ENCODE measurements around the gene OR52N2.
A peak's percentile ranks its signal among the peaks of the same experiment; 100 is the strongest.

Gene OR52N2

GRCh38 chr11:5808500-5809121 lies at the start of gene OR52N2:
Gene OR52N2, plus strand, starts transcription at chr11:5808924. Its CDS starts 11,412 bp downstream, at chr11:5820336.
- FAIRE-seq = no peak
- DNase-seq (ENCODE audit: low spot score) = peak; percentile 65

- FAIRE-seq (no peak), DNase-seq (ENCODE audit: low spot score) (peak; percentile 8)
Measured at GRCh38 chr11:5767056-5767455, 41.7 kb upstream of the OR52N2 start.

- no peak for DNase-seq (ENCODE audit: low spot score)
- no peak for FAIRE-seq
Measured at GRCh38 chr11:5783255-5783654, 25.5 kb upstream of the OR52N2 start, which contains the start of gene OR52N5. Gene OR52N5, minus strand, starts transcription at chr11:5783355. Its CDS starts 4,721 bp downstream, at chr11:5778634.

- FAIRE-seq (no peak), DNase-seq (ENCODE audit: low spot score) (no peak)
Measured at GRCh38 chr11:5791165-5791564, 17.6 kb upstream of the OR52N2 start, which contains the start of gene OR52N1. Gene OR52N1, minus strand, starts transcription at chr11:5791265. Its CDS starts 2,449 bp downstream, at chr11:5788816.

- FAIRE-seq (no peak), DNase-seq (ENCODE audit: low spot score) (no peak)
Measured at GRCh38 chr11:5796541-5796940, 12.2 kb upstream of the OR52N2 start.

- no peak for DNase-seq (ENCODE audit: low spot score)
Measured at GRCh38 chr11:5803982-5804381, 4.7 kb upstream of the OR52N2 start.

GRCh38 chr11:5807580-5807979 lies 1.1 kb upstream of the OR52N2 start:
- FAIRE-seq = no peak

More at GRCh38 chr11:5803982-5804381, 4.7 kb upstream of the OR52N2 start:
- no peak for FAIRE-seq

GRCh38 chr11:5809122-5809519 lies 397 bp downstream of the OR52N2 start:
- FAIRE-seq (no peak), DNase-seq (ENCODE audit: low spot score) (no peak)

More at GRCh38 chr11:5807580-5807979, 1.1 kb upstream of the OR52N2 start:
- peak; percentile 9 for DNase-seq (ENCODE audit: low spot score)

GRCh38 chr11:5809905-5810795 lies 1.4 kb downstream of the OR52N2 start:
- no peak for DNase-seq (ENCODE audit: low spot score)
- FAIRE-seq = no peak

- DNase-seq (ENCODE audit: low spot score) (no peak), FAIRE-seq (no peak)
Measured at GRCh38 chr11:5815534-5815933, 6.8 kb downstream of the OR52N2 start.

- no peak for FAIRE-seq
- no peak for DNase-seq (ENCODE audit: low spot score)
Measured at GRCh38 chr11:5818245-5818886, 9.6 kb downstream of the OR52N2 start.

- FAIRE-seq (no peak), DNase-seq (ENCODE audit: low spot score) (no peak)
Measured at GRCh38 chr11:5831196-5831829, 22.6 kb downstream of the OR52N2 start.

GRCh38 chr11:5833446-5833845 lies 24.7 kb downstream of the OR52N2 start:
- DNase-seq (ENCODE audit: low spot score) (no peak), FAIRE-seq (no peak)

GRCh38 chr11:5837695-5838094 lies 29.0 kb downstream of the OR52N2 start:
- FAIRE-seq = no peak

GRCh38 chr11:5841797-5842196 lies 33.1 kb downstream of the OR52N2 start, which contains the start of gene OR52E6:
Gene OR52E6, minus strand, starts transcription at chr11:5841897. Its CDS starts 0 bp downstream, at chr11:5841897.
- no peak for FAIRE-seq

More at GRCh38 chr11:5837695-5838094, 29.0 kb downstream of the OR52N2 start:
- no peak for DNase-seq (ENCODE audit: low spot score)

GRCh38 chr11:5846701-5847100 lies 38.0 kb downstream of the OR52N2 start:
- FAIRE-seq (no peak), DNase-seq (ENCODE audit: low spot score) (no peak)

More at GRCh38 chr11:5841797-5842196, 33.1 kb downstream of the OR52N2 start, which contains the start of gene OR52E6:
- DNase-seq (ENCODE audit: low spot score) = no peak

- FAIRE-seq = no peak
- no peak for DNase-seq (ENCODE audit: low spot score)
Measured at GRCh38 chr11:5847711-5848110, 39.0 kb downstream of the OR52N2 start.

GRCh38 chr11:5851002-5851401 lies 42.3 kb downstream of the OR52N2 start:
- FAIRE-seq (no peak), DNase-seq (ENCODE audit: low spot score) (no peak)

GRCh38 chr11:5857590-5857989 lies 48.9 kb downstream of the OR52N2 start, which contains the start of gene OR52E8:
Gene OR52E8, minus strand, starts transcription at chr11:5857690. Its CDS starts 0 bp downstream, at chr11:5857690.
- DNase-seq (ENCODE audit: low spot score) = no peak
- FAIRE-seq = no peak

- no peak for FAIRE-seq
Measured at GRCh38 chr11:5865826-5866225, 57.1 kb downstream of the OR52N2 start.

More at GRCh38 chr11:5865826-5866225, 57.1 kb downstream of the OR52N2 start:
- DNase-seq (ENCODE audit: low spot score) = no peak
